ENCODE results near the gene MYPN.

Gene MYPN

DNA sequence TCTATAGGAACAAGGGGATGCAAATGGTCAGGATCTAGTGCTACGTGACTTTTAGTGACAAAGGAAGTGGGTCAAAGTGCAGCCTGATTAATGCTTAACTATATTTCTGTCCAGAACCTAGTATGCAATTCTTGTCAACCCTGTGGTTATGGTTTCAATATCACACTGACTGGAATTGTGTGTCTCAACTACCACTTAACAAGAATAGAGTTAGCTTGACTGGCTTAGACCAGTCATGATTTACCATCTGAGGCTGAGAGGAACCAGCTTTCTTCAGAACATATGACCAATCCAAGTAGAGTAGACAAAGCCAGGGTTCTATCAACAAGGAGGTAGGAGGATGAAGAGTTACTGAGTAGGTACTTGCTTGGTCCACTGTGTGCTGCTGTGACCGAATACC lies 54.4 kb downstream of the MYPN start:
- TF ChIP-seq, protein P1, sequence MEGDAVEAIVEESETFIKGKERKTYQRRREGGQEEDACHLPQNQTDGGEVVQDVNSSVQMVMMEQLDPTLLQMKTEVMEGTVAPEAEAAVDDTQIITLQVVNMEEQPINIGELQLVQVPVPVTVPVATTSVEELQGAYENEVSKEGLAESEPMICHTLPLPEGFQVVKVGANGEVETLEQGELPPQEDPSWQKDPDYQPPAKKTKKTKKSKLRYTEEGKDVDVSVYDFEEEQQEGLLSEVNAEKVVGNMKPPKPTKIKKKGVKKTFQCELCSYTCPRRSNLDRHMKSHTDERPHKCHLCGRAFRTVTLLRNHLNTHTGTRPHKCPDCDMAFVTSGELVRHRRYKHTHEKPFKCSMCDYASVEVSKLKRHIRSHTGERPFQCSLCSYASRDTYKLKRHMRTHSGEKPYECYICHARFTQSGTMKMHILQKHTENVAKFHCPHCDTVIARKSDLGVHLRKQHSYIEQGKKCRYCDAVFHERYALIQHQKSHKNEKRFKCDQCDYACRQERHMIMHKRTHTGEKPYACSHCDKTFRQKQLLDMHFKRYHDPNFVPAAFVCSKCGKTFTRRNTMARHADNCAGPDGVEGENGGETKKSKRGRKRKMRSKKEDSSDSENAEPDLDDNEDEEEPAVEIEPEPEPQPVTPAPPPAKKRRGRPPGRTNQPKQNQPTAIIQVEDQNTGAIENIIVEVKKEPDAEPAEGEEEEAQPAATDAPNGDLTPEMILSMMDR (conservative IDR thresholded peaks at IDR 0.05; ENCODE audit: low read depth, low read length): no peak
- no peak overlapping the region for H3K4me3 ChIP-seq (ENCODE audit: low read depth, low read length)
- DNase-seq (ENCODE audit: low read depth): no peak

DNA sequence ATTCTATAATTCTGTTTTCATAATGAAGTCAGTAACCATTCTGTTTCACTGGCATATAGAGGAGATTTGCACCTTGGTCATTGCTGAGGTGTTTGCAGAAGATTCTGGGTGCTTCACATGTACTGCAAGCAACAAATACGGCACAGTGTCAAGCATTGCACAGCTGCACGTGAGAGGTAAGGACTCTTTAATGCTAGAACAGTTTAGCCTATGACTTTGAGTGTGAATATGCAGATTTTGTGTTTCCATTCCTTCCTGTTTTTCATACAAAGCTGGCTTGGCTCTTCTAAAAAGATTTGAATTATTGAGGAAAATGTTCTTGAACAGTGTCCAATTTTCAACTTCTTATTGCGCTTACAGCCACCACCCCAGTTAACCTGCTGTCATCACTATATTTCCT lies 56.4 kb downstream of the MYPN start:
- H3K4me3 ChIP-seq (ENCODE audit: low read depth, low read length): no peak overlapping the region
- TF ChIP-seq, protein P1 (conservative IDR thresholded peaks at IDR 0.05; ENCODE audit: low read depth, low read length): no peak
- DNase-seq (ENCODE audit: low read depth): no peak

- TF ChIP-seq, protein P1 (conservative IDR thresholded peaks at IDR 0.05; ENCODE audit: low read depth, low read length): no peak
- no peak overlapping the region for H3K4me3 ChIP-seq (ENCODE audit: low read depth, low read length)
- DNase-seq (ENCODE audit: low read depth): peak; percentile 33
Measured at GRCh38 chr10:68166871-68167585, 57.7 kb downstream of the MYPN start.

GRCh38 chr10:68167586-68168189 lies 58.4 kb downstream of the MYPN start:
- TF ChIP-seq, protein P1 (conservative IDR thresholded peaks at IDR 0.05; ENCODE audit: low read depth, low read length): no peak
- DNase-seq (ENCODE audit: low read depth): no peak
- H3K4me3 ChIP-seq (ENCODE audit: low read depth, low read length): no peak overlapping the region

DNA sequence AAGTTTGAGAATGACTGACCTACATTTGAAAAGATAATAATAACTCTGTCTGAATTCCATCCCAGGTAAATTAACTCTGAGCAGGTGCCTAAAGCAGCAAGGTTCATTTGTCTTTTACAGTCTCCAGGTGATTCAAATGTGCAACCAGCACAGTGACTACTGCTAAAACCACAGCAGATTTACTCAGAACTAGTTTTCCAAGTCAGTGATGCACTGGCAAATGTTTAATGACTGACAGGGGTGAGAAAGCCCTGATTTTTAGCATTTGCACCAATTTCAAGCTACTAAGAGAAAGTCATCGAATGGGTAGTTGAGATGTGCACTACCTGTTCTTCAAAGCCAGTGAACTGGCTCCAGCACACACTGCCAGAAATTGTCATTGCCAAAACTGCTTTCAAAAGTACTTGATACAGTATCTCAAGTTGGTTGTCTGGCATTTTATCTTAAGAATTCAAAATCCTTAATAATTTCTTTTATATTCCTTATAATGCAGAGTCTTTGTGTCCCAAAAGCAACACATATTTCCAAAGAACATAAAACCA lies 62.3 kb downstream of the MYPN start:
- DNase-seq (ENCODE audit: low read depth): no peak
- H3K4me3 ChIP-seq (ENCODE audit: low read depth, low read length): no peak overlapping the region
- TF ChIP-seq, protein P1 (conservative IDR thresholded peaks at IDR 0.05; ENCODE audit: low read depth, low read length): no peak

GRCh38 chr10:68172324-68172723 lies 63.0 kb downstream of the MYPN start:
- TF ChIP-seq, protein P1 (conservative IDR thresholded peaks at IDR 0.05; ENCODE audit: low read depth, low read length): no peak
- DNase-seq (ENCODE audit: low read depth): no peak
- H3K4me3 ChIP-seq (ENCODE audit: low read depth, low read length): no peak overlapping the region
